ENCODE data around the gene PLCG2.
"Not testable (repeated sequence)": the region's sequence is repeated elsewhere in the genome, so short reads cannot be mapped to it uniquely, and the experiment has no call there.

The PLCG2 gene

DNA sequence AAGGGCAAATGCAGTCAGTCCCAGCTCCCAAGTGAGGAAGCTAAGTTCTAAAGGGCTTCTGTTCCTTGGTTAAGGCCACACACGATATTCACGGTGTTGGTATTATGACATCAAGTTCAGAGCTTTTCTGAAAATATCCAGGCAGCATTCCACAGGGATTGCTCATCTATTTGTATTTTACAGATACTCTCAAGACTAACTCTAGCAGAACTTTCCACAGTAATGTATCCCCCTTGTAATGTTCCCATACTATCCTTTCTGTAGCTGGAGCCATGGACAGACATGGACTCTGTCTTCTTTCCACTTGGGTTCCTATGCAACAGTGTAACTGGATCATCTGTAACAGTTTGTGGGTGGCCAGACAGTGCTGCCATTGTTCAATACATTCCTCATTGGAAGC, 218.6 kb downstream of the PLCG2 start:
- DNase-seq (ENCODE audit: low spot score), result no peak

DNA sequence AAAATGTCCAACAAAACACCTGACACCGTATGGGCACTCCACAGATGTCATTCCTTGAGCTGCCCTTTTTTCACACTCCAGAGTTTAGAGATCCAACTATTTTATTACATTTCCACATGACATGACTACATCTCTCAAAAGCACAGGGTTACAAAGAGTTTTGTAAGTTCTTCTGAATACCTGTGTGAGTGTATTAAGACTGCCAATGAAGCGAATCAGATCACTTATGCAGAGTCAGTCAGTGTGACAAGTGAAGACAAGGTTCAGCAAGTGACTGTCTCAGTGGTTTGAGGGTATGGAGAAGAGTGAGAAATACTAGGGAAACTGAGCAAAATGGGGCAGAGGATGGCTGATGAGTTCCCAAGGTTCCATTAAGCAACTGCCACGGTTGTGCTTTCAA, 223.7 kb downstream of the PLCG2 start:
- DNase-seq (ENCODE audit: low spot score), result no peak

- no peak for DNase-seq (ENCODE audit: low spot score)
Measured at GRCh38 chr16:82004601-82005000, 225.5 kb downstream of the PLCG2 start.

- DNase-seq (ENCODE audit: low spot score), result no peak
Measured at GRCh38 chr16:82005027-82005830, 226.1 kb downstream of the PLCG2 start.

- DNase-seq (ENCODE audit: low spot score), result no peak
Measured at GRCh38 chr16:82006036-82006435, 226.9 kb downstream of the PLCG2 start.

DNA sequence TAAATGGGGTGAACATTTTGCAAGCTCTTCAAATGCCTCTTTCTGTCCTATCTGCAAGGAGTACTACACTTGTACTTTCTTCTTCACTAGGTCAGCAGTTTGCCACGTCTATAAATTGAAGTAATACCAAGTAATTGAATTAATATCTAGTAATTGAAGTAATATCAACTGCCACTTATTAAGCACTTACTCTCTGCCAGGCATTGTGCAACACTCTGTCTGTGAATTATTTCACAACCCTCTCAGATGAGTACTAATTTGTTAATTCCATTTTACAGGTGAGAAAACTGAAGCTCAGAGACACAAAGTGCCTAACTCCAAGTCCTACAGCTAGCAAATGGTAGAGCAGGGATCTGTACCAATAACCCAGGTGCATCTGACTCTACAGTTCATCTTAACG, 228.1 kb downstream of the PLCG2 start:
- no peak for DNase-seq (ENCODE audit: low spot score)

GRCh38 chr16:82008957-82009592, 230.0 kb downstream of the PLCG2 start:
- no peak for DNase-seq (ENCODE audit: low spot score)

DNA sequence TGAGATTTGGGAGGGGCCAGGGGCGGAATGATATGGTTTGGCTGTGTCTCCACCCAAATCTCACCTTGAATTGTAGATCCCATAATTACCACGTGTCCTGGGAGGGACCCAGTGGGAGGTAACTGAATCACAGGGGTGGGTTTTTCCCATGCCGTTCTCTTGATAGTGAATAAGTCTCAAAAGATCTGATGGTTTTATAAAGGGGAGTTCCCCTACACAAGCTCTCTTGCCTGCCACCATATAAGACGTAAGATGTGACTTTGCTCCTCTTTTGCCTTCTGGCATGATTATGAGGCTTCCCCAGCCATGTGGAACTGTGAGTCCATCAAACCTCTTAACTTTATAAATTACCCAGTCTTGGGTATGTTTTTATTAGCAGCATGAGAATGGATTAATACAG, 230.7 kb downstream of the PLCG2 start:
- not testable (repeated sequence) for DNase-seq (ENCODE audit: low spot score)

DNA sequence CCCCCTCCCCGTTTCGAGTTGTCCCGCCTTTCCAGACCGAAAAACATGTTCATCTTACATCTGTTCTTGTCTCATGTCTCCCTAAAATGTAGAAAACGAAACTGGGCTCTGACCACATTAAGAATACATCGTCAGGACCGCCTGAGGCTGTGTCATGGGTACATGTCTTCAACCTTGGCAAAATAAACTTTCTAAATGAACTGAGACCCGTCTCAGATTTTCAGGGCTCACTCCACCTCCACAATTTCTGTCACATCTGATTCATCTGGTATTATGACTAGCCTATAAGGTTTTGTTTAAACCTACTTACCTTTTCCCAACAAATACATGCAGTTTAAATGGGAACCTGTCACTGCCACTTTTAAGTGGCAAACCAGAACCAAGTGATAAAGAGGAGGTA, 231.6 kb downstream of the PLCG2 start:
- DNase-seq (ENCODE audit: low spot score), result no peak

DNA sequence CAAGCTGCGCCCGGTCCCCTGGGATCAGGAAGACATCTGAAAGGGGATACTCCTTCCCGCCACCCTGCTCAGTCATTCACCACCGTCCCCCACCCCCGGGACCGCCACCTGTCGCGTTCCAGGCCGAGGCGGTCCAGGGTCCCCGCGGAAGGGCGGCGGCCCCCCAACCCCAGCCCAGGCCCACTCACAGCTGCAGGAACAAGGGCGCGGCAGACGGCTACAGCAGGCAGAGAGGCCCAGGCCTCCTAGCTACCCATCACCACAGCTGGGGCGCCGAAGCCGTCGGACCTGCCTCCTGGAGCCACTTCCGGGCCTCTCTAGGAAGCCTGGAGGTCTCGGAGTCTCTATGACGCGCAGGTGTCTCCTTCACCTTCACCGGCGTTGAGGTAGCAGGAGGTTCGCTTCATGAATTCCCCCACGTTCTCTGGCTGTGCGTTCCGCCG, 232.1 kb downstream of the PLCG2 start, which contains the start of gene SDR42E1:
Gene SDR42E1, minus strand, starts transcription at position 272 of the 443 bp plus-strand sequence. CDS start 10,612 bp downstream, outside the sequence.
- DNase-seq (ENCODE audit: low spot score), result no peak
